Measurements from ENCODE around the gene AADACL3. TPM values are rescaled to one million over a fixed set of nuclear protein-coding genes. Genes with fewer than 3 reads are reported as not detected.
"Not testable (repeated sequence)": the region's sequence is repeated elsewhere in the genome, so short reads cannot be mapped to it uniquely, and the experiment has no call there.

Gene AADACL3
- total RNA-seq, 2 experiments from 2014 or later: not detected

DNA sequence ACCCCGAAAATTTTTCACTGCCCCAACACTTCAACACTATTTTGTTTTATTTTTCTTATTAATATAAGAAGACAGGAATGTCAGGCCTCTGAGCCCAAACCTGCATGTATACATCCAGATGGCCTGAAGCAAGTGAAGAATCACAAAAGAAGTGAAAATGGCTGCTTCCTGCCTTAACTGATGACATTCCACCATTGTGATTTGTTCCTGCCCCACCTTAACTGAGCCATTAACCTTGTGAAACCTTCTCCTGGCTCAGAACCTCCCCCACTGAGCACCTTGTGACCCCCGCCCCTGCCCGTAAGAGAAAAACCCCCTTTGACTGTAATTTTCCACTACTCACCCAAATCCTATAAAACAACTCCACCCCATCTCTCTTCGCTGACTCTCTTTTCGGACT, 2.3 kb upstream of the AADACL3 start:
- CTCF ChIA-PET, POLR2A ChIA-PET: not testable (repeated sequence)

DNA sequence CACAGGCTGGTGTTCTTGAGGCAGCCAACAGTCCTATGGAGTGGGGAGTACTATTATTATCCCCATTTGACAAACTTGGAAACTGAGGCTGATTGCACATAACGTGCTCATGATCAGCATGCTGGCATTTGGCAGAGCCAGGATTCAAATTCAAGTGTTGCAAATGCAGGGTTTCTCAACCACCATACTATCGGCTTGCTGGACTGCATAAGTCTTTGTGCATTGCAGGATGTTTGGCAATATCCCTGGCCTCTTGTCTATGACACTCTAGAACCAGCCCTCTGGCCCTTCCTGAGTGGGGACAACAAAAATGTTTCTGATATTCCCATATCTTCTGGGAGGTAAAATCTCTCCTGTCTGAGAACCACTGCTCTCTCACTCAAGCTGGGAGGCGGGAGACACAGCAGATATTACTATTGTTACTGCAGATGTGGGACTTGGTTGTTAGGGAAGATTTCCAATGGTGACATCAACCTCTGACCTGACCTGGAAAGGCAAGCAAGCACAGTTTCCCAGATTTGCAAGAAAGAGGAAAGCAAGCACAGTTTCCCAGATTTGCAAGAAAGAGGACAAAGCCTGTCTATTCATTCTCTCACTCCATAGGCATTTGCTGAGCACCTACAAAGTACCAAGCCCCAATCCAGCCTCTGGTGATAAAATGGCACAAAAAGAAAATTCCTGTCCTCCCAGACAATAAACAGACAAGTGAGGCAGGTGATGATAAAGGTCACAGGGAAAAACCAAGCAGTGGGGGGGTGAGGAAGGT, 1.0 kb upstream of the AADACL3 start:
- CTCF ChIA-PET: no interaction called here

DNA sequence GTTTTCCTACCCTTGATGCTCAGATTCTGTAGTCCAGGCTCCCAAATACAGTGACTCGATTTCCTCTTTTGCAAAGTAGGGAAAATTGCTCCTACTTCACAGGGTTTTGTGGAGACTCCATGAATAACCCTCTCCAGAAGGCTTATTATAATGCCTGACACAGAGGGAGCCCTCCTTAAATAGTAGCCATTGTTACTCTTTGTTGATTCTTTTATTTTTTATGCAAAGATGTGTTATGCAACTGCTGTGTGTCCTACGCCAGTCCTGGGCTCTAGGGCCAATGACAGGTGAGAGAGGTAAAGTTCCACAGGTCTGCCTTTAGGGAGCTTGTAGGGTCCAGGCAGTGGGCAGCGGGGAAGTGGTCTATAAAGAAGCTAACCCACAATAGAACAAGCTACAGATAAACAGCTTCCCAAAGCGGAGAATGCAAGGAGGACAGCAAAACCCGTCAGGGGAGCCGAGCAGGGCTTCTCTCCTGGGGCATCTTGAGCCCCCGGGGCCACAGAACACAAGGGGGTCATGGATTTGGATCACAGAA, 1.5 kb downstream of the AADACL3 start:
- ChIA-PET POLR2A (no interaction called here), CTCF (no interaction called here)

More for the DNA sequence above, 1.0 kb upstream of the AADACL3 start:
- POLR2A ChIA-PET: no interaction called here

DNA sequence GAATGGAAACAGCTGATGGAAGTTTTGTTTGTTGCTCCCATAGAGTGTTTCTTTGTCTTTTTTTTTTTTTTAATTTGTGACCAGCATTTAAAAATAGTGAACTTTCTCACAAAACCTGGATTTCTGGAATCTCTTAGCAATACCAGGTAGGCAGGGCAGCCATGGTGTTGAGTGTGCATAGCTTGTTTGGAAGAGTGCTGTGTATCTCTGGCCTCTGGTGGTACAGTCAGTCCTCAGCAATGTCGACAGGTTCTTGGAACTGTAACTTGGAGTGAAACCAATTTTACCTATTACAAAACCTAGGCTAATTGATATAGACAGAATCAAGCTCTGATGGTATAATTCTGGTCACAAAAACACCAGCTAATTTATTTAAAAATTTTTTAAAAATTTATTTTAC, 6.7 kb downstream of the AADACL3 start:
- ChIA-PET CTCF (interaction anchor here (0.6 kb wide), 1 partner anchor 20 kb away, joined by 4 read pairs; no protein-coding TSS in a partner anchor), POLR2A (interaction anchor here (0.6 kb wide), 1 partner anchor 99 kb away, joined by 4 read pairs; no protein-coding TSS in a partner anchor)

DNA sequence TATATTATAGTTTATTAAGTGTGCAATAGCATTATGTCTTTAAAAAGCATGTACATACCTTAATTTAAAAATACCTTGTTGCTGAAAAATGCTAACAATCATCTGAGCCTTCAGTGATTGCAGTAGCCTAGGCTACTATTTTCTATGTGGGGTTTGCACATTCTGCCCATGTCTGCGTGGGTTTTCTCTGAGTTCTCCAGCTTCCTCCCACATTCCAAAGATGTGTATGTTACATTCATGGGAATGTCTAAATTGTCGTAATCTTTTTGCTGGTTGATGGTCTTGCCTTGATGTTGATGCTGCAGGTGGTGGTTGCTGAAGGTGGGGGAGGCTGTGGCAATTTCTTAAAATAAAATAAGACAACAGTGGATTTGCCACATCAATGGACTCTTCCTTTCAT, 12.5 kb downstream of the AADACL3 start:
- ChIA-PET POLR2A (no interaction called here), CTCF (no interaction called here)

DNA sequence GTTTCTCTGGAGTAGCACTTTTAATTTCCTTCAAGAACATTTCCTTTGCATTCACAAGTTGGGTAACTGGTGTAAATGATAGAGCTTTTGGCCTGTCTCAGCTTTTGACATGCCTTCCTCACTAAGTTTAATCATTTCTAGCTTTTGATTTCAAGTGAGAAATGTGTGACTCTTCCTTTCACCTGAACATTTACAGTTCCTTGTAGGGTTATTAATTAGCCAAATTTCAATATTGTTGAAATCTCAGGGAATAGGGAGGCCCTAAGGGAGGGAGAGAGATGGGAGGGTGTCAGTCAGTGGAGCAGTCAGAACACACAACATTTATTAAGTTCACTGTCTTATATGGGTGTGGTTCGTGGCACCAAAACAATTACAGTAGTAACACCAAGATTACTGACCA, 14.2 kb downstream of the AADACL3 start:
- ChIA-PET CTCF (no interaction called here), POLR2A (no interaction called here)

DNA sequence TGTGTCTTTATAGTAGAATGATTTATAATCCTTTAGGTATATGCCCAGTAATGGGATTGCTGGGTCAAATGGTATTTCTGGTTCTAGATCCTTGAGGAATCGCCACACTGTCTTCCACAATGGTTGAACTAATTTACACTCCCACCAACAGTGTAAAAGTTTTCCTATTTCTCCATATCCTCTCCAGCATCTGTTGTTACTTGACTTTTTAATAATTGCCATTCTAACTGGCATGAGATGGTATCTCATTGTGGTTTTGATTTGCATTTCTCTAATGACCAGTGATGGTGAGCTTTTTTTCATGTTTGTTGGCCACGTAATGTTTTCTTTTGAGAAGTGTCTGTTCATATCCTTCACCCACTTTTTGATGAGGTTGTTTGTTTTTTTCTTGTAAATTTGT, 15.2 kb downstream of the AADACL3 start:
- CTCF ChIA-PET, POLR2A ChIA-PET: not testable (repeated sequence)

DNA sequence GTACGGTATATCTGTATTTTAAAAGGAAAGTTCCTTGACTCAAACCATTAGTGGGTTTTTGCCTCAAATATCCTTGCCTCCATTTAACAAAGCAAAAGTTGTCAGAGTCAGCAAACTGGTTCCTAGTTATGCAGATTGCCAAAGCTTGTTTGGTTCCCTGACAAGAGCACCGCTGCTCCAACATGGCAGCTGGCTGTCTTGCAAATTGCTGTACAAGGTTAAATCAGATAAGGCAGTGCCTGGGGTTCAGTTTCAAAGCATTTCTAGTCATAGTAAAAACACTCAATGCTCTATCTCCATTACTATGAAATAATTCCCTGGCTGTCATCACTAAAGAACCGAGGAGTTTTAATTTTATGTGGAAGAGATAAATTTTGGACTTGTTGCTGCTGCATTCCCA, 18.7 kb downstream of the AADACL3 start:
- ChIA-PET CTCF (no interaction called here), POLR2A (no interaction called here)

DNA sequence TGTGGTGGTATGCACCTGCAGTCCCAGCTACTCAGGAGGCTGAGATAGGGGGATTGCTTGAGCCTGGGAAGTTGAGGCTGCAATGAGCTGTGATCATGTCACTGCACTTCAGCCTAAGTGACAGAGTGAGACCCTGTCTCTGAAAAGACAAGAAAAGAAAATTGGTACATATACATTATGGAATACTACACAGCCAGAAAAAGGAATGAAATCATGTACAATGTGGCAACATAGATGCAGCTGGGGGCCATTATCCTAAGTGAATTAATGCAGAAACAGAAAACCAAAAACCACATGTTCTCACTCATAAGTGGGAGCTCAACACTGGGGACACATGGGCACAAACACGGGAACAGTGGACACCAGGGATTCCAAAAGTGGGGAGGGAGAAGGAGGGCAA, 23.0 kb downstream of the AADACL3 start:
- ChIA-PET POLR2A (no interaction called here), CTCF (no interaction called here)

DNA sequence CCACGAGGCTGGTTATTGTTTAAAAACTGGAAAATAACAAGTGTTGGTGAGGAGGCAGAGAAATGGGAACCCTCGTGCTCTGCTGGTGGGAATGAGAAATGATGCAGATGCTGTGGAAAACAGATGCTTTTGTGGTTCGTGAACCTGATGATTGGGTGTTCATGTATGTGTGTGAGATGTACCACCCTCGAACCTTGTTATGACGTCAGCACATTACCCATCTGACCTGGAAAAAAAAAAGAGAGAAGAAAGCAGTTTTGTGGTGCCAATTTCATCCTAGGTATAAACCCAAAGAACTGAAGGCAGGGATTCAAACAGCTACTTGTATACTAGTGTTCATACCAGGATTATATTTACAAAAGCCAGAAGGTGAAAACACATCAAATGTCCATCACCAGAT, 23.7 kb downstream of the AADACL3 start:
- ChIA-PET CTCF (interaction anchor here (0.6 kb wide), 1 partner anchor 13 kb away, joined by 6 read pairs; no protein-coding TSS in a partner anchor), POLR2A (no interaction called here)

DNA sequence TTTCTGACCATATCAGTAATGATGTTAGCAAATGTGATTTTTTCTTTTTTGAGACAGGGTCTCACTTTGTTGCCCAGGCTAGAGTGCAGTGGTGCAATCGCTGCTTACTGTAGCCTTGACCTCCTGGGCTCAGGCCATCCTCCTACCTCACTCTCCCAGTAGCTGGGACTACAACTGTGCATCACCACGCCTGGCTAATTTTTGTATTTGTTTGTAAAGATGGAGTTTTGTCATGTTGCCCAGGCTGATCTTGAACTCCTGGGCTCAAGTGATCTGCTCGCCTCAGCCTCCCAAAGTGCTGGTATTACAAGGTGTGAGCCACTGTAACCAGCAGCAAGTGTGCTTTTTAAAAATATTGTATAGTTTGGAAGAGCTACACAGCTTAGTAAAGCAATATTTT, 26.0 kb downstream of the AADACL3 start:
- POLR2A ChIA-PET: no interaction called here
- CTCF ChIA-PET: no interaction called here

DNA sequence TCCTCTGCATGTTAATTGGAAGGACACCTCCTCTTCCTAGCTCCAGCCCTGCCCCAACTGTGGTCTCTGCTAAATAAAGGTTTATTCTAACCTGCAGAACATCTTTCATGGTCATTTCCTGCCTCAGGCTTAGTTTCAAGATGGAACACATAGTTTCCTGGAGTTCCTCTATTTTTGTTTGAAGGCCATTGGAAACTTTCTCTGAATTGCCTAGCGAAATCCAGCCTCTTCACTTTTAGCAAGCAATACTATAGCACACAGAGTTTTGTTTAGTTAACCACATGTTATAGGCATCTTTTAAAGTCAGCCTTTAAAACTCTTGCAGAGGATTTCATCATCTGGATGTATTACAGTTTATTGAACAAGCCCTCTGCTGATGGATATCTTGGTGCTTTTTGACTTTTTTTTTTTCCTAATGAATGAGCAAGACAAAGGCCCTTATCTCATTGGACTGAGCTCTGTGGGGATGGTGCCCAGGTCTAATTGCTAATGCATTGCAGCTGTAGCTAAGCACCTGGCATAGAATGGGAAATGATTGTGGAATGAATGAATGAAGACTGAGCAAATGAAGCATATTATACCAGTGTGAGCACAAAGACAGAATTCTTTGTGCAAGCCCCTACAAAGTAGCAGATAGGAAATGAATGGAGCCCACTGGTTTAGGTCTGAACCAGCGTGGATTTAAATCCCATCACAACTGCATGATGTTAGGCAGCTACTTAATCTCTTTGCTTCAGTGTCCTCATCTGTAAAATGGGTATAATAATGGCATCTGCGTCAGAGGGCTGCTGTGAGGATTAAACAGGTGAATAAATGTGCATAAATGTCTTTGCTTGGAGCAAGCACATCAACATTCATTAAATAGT, 29.4 kb downstream of the AADACL3 start:
- ChIA-PET POLR2A (no interaction called here), CTCF (no interaction called here)

DNA sequence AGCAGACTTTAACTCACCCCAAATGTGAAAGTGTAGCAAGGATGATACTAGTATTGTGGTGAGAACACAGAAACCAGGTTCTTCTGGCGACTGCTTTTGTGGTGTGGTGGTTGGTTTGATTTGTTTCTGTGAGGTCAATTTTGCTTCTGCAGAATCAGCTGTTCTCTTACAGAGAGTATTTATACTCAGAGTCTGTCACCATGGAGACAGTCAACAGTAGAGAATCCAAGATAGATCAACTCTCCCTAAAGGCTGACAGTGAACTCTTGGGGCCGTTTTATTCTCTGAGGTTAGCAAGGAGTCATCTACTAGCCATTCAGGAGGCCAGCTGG, 30.0 kb downstream of the AADACL3 start, which contains the start of gene CFAP107:
TSS of gene CFAP107 (plus strand) at position 209 of the 332 bp plus-strand sequence. CDS start 231 bp downstream, outside the sequence.
- CTCF ChIA-PET: no interaction called here

DNA sequence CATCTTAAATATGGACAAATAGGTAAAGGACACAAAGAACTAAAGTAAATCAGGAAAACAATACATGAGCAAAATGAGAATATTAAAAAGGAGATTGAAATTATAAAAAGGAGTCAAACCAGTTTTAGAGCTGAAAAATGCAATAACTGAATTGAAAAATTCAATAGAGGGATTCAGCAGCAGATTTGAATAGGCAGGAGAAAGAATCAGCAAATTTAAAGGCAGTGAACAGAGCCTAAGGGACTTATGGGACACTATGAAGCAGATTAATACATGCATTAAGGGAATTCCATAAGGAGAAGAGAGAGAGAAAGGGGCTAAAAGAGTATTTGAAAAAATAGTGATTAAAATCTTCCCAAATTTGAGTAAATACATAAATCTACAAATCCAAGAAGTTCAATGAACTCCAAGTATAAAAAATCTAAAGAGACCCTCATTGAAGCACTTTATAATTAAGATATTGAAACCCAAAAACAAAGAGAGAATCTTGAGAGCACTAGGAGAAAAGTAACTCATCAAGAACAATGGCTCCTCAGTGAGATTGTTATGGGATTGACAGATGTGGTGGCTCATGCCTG, 33.0 kb downstream of the AADACL3 start:
- ChIA-PET CTCF (no interaction called here), POLR2A (no interaction called here)

More for the DNA sequence above, 30.0 kb downstream of the AADACL3 start, which contains the start of gene CFAP107:
- POLR2A ChIA-PET: no interaction called here

DNA sequence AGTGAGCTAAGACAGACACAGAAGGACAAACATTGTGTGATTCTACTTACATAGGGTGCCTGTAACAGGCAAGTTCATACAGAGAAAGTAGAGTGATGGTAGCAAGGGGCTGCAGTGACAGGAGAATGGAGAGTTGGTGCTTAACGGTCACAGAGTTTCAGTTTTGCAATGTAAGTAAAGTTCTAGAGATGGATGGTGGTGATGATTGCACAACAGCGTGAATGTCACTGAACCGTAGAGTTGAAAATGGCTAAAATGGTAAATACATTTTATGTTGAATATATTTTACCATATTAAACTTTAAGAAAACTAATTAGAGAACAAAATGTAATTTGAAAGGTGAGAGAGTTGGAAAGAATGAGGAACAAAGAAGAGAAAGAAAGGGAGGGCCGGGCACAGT, 38.8 kb downstream of the AADACL3 start:
- ChIA-PET CTCF (no interaction called here), POLR2A (no interaction called here)

DNA sequence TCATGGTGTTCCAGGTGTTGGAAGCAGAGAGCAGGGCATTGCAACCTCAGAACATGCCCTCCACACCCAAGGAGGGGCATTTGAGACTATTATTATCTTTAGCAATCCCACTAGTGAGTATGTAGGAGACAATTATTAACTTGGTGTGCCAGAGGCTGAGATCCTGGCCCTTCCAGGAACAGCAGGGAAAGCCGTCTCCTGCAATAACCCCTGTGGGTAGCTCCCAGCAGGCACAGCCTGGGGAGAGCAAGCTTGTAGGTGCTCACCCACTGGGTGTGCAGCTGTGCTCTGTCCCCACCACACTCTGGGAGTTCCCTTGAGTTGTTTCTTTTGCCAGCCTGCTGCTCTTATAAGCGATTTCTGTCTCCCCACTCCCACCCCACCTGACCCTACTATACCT, 40.4 kb downstream of the AADACL3 start:
- CTCF ChIA-PET: no interaction called here
- POLR2A ChIA-PET: no interaction called here

DNA sequence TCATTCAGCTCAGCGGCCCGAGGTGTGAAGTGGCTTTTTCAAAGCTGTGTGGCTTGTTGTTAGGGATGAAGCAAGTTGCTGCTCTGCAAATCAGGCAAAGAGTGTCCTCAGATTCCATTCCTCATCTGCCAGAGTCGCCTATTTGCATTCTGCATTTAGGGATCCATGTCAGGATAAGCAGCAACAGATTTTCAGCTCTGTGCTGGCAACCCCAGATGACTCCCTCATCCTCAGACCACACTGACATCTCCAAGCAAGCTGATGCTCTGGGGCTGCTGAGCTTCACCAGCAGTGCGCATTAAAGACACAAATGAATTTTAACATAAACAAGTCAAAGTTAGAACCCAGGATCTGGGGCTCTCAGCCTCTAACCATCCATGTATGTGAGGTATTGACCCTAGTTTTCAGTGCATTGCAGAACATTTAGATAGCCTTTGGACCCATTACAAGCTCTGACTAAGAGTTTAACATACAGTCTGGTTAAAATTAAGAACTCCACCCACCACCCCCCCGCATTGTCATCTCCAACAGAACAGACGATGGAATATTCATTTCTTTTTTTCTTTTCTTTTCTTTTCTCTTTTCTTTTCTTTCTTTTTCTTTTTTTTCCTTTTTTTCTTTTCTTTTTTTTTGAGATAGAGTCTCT, 41.0 kb downstream of the AADACL3 start:
- POLR2A ChIA-PET: no interaction called here

DNA sequence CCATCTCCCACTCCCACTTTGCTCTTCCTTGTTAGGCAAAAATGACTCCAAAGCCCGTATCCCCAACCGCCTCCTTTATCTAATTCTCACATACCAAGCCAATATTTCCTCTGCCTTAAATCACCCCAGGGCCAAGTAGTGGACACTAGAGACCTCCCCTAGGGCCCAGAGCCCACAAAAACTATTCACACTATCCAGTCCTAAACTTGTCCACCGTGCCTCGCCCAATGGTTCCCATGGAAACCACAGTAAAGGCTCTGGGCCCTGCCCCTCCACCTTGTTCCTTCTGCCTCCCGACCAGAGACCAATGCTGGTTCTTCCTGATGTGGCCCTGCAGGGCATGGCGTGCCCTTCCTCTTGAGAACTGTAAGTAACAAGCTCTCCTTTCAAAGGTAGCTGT, 41.9 kb downstream of the AADACL3 start:
- CTCF ChIA-PET: no interaction called here
- POLR2A ChIA-PET: no interaction called here

More for the DNA sequence above, 41.0 kb downstream of the AADACL3 start:
- CTCF ChIA-PET: no interaction called here

DNA sequence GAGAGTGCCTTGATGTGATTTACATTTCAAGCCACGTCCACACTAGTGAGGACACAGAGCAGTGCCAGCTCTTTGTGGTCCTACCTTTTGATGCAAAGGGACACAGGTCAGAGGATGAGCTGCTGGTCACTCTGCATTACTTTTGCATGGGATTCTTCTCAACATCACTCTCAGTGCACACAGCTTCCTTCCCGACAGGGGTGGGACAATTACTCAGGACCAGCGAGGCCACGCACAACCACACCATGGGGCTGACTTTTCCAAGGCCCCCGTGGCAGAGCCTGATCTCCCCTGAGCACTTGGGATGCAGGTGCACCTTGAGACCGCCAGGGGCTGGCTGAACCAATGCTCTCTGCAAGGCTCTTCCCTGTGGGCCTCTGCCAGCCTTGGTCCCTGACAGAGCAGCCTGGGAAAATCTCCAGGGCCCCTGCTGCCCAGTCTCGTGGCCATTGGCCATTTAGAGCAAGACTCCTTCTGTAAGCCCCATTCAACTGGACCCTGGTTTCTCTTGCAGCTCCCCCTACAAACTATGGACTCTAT, 44.4 kb downstream of the AADACL3 start:
- ChIA-PET CTCF (no interaction called here), POLR2A (no interaction called here)

DNA sequence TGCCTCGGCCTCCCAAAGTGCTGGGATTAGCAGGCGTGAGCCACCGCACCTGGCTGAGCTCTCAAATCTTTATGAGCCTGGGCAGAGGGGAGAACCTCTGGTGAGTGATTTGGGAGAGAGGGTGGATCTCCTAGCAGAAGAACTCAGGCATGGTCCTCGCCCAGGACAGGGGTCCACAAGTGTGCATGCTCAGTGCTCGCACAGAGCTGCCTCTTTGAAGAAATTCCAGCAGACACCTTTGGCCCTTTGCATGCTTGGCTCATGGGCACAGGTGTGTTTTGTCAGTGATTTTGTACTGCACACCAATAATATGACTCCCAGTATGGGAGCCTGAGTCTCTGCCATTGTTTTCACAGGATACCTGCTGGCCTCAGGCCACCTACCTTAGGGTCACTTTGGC, 45.9 kb downstream of the AADACL3 start:
- ChIA-PET POLR2A (interaction anchor here (0.6 kb wide), 1 partner anchor 51 kb away, joined by 4 read pairs; no protein-coding TSS in a partner anchor), CTCF (no interaction called here)

All from activated CD8-positive, alpha-beta memory T cell treated with anti-CD3 and anti-CD28 coated beads for 36 hours (primary cell).